ENCODE measurements around the gene KIAA0513.

Gene KIAA0513

DNA sequence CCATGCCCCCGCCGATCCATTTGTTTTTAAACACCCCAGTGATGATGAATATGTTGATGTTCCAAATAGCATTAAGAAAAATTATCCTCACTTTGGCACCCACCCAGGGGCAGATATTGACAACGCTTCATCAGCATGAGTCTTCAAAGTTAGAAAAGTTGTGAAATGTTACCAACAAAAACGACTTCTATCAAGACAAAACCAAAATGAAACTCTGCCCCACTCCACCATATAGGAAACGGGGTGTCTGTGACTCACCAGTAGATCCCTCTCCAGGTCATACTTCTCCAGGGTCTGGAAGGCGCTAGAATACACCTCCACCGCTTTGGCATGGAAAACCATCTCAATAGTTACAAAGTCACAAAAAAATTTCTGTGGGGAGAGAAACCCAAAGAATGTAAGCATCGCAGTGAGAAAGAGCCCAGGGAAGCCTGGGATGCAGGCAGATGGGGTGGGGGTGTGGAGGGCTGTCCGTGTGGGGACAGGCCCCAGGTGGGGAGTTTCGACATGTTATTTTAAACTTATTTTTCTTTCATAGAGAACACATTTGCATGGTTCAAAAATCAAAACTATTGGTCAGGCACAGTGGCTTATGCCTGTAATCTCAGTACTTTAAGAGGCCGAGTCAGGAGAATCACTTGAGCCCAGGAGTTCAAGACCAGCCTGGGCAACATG, 74.5 kb downstream of the KIAA0513 start:
- Mint-ChIP-seq H3K4me1 (peaks cover 7% of the 10 kb centered on the region), H3K27me3 (ENCODE audit: low read depth) (peaks cover 22% of the 10 kb centered on the region), H3K36me3 (ENCODE audit: low read depth) (no peaks in the 10 kb centered on the region), H3K9me3 (no peaks in the 10 kb centered on the region), H3K27ac (no peak overlapping the region), H3K4me3 (no peak overlapping the region)
- TF ChIP-seq, protein P1, sequence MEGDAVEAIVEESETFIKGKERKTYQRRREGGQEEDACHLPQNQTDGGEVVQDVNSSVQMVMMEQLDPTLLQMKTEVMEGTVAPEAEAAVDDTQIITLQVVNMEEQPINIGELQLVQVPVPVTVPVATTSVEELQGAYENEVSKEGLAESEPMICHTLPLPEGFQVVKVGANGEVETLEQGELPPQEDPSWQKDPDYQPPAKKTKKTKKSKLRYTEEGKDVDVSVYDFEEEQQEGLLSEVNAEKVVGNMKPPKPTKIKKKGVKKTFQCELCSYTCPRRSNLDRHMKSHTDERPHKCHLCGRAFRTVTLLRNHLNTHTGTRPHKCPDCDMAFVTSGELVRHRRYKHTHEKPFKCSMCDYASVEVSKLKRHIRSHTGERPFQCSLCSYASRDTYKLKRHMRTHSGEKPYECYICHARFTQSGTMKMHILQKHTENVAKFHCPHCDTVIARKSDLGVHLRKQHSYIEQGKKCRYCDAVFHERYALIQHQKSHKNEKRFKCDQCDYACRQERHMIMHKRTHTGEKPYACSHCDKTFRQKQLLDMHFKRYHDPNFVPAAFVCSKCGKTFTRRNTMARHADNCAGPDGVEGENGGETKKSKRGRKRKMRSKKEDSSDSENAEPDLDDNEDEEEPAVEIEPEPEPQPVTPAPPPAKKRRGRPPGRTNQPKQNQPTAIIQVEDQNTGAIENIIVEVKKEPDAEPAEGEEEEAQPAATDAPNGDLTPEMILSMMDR (IDR thresholded peaks at IDR 0.05; ENCODE audit: unreplicated experiment in 3 of 3) = no peak

DNA sequence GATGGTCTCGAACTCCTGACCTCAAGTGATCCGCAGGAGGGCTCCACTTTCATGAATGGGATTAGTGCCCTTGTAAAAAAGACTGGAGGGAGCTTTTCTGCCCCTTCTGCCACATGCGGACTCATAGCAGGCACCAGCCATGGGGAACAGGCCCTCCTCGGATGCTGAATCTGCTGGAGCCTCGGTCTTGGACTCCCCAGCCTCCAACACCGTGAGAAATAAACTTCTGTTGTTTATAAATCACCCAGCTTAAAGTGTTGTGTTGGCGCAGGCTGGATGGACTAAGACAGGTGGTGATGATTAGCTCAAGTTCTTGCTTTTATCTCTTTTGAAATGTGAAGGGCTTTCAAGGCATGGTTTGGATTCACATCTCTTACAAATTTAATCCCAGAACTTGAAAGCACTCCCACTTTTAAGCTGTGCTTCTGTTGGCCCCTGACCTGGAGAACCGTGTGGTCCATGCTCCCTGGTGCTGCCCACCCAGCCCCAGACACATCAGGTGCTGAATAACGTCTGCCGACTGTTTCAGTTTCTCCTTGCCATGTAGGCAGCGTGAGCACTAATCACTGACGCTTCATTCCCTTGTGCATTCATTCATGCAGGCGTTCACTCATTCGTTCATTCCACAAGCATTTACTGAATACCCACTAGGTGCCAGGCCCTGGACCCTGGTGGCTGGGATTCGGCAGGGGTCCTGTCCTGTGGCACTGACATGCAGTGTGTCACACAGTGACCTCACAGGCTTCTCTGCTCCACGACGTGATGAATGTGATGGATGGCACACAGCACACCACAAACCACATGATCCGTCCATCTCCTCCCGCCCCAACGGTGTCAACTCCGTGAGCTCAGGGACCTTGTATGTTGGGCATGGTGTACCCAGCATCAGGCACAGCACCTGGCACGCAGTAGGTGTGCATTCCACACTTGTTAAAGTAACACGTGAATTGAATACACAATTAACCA, 75.8 kb downstream of the KIAA0513 start:
- Mint-ChIP-seq H3K36me3 (ENCODE audit: low read depth) (no peaks in the 10 kb centered on the region), H3K4me1 (peaks cover 7% of the 10 kb centered on the region), H3K27ac (no peak overlapping the region), H3K27me3 (ENCODE audit: low read depth) (peaks cover 16% of the 10 kb centered on the region), H3K4me3 (no peak overlapping the region), H3K9me3 (no peaks in the 10 kb centered on the region)
- TF ChIP-seq, protein P1 (IDR thresholded peaks at IDR 0.05; ENCODE audit: unreplicated experiment in 3 of 3) = no peak

DNA sequence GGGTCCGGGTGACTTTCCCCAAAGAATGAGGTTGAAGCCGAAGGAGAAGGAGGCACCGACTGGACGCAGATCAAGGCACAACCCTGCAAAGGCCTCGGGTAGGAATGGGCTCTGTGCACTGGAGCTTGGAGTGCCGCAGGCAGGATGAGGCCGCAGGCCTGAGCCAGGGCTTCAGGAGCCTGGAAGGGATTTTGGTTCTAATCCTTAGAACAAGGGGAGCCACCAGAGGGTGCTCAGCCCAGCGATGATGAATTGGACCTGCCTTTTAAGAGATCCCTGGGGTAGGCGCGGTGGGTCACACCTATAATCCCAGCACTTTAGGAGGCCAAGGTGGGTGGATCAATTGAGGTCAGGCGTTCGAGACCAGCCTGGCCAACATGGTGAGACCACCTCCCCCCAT, 76.6 kb downstream of the KIAA0513 start:
- no peak overlapping the region for H3K27ac Mint-ChIP-seq
- peaks cover 7% of the 10 kb centered on the region for H3K4me1 Mint-ChIP-seq
- no peak overlapping the region for H3K4me3 Mint-ChIP-seq
- peaks cover 12% of the 10 kb centered on the region for H3K27me3 Mint-ChIP-seq (ENCODE audit: low read depth)
- H3K36me3 Mint-ChIP-seq (ENCODE audit: low read depth) = no peaks in the 10 kb centered on the region
- TF ChIP-seq, protein P1 (IDR thresholded peaks at IDR 0.05; ENCODE audit: unreplicated experiment in 3 of 3) = no peak
- H3K9me3 Mint-ChIP-seq = no peaks in the 10 kb centered on the region

DNA sequence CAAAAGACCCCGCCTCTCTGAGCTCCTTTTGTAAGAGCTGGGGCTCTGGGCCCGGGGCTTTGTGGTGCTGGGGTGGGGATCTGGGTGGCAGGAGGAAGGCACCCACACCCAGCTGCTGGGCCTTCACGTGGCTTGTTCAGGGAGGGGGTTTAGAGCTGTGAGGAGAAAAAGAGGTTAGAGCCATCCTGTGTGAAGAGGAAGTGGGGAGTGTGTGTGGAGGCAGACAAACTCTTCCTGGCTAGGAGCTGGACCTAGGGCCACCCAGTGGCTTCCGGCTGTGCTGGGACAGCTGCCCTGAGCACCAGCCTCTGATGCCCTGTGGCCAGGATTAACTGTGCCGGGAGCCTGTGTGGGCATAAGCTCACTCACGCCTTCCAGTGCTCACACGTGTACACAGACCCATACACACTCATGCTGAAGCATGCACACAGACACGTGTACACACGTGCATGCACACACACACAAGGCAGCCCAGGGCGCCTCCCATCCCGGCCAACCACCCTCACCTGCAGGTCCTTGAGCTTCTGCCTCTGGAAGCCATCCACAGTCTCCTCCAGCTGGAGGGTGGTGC, 77.3 kb downstream of the KIAA0513 start:
- H3K27me3 Mint-ChIP-seq (ENCODE audit: low read depth) = peaks cover 18% of the 10 kb centered on the region
- H3K27ac Mint-ChIP-seq = no peak overlapping the region
- TF ChIP-seq, protein P1 (IDR thresholded peaks at IDR 0.05; ENCODE audit: unreplicated experiment in 3 of 3) = no peak
- H3K4me1 Mint-ChIP-seq = peaks cover 7% of the 10 kb centered on the region
- no peak overlapping the region for H3K4me3 Mint-ChIP-seq
- no peaks in the 10 kb centered on the region for H3K36me3 Mint-ChIP-seq (ENCODE audit: low read depth)
- H3K9me3 Mint-ChIP-seq = no peaks in the 10 kb centered on the region

DNA sequence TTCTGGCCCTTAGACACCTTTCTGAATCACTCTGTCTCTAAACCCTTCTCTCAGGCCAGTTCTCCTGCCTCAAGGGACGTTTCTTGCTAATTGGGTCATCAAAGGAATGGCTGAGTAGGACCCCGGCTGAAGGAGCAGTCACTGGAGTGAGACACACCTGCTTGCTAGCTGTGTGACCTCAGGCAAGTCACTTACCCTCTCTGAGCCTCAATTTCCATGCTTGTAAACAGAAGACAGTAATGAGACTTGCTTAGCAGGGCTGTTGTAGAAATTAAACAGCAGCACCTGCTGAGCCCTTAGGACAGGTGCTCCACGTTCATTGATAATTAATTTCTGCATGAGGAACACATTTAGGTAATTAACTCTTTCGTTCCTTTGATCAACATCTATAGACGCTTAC, 77.9 kb downstream of the KIAA0513 start:
- H3K36me3 Mint-ChIP-seq (ENCODE audit: low read depth) = no peaks in the 10 kb centered on the region

More for the DNA sequence above, 77.9 kb downstream of the KIAA0513 start:
- H3K4me1 Mint-ChIP-seq = peaks cover 7% of the 10 kb centered on the region
- no peak overlapping the region for H3K4me3 Mint-ChIP-seq
- H3K27ac Mint-ChIP-seq = no peak overlapping the region
- H3K9me3 Mint-ChIP-seq = no peaks in the 10 kb centered on the region
- peaks cover 19% of the 10 kb centered on the region for H3K27me3 Mint-ChIP-seq (ENCODE audit: low read depth)
- TF ChIP-seq, protein P1 (IDR thresholded peaks at IDR 0.05; ENCODE audit: unreplicated experiment in 3 of 3) = no peak
